Epidermal melanocyte (primary cell): ENCODE results near the gene TMEM154.

Experiments used
- DNase-seq: peaks from one replicate; pipeline ENCODE4 v3.0.0; 2011; ENCODE audit warnings: low spot score; ENCODE audit not compliant: insufficient read length

Gene TMEM154, protein sequence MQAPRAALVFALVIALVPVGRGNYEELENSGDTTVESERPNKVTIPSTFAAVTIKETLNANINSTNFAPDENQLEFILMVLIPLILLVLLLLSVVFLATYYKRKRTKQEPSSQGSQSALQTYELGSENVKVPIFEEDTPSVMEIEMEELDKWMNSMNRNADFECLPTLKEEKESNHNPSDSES

DNA sequence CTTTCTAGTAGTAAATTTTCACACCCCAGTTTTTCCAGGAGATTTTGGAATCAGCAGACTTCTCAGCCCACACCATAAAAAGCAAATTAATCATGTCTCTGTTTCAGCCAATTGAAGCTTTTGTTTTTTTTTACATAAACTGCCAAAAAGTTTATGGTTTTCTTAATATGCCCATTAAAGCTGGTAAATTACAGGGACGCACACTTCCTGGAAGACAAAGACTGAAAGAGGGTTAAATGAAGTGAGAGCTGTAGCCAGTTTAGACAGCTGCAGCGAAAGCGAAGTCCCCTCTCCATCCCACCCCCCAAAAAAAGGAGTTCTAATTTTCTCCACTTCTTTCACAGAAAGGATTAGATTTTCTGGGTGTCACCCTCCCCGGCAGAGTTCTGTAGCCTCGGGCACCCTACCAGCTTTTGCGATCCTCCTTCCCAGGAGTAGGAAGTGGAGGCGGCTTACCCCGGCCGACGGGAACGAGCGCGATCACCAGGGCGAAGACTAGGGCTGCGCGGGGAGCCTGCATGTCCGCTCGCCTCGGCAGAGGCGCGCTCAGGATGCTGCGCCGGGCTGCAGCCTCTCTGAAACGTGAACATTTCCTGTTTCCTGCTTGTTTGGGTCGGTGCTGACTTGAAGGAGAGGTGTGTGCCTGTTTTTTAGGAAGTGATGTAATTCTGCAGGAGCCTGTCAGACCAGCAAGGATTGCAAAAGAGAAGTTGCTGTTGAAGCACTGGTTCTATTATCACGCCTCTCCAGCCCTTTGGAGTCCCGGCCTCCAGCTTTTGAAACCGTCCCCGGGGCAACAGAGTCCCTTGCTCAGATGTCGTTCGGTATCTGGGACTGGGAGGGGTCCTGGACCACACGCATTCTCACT, at the start of gene TMEM154:
TSS of gene TMEM154 (minus strand) at position 584 of the 868 bp plus-strand sequence. CDS start at position 520, 64 bp downstream.
- peak; percentile 31 for DNase-seq

GRCh38 chr4:152729466-152729865, 49.7 kb upstream of the TMEM154 start:
- DNase-seq: no peak

DNA sequence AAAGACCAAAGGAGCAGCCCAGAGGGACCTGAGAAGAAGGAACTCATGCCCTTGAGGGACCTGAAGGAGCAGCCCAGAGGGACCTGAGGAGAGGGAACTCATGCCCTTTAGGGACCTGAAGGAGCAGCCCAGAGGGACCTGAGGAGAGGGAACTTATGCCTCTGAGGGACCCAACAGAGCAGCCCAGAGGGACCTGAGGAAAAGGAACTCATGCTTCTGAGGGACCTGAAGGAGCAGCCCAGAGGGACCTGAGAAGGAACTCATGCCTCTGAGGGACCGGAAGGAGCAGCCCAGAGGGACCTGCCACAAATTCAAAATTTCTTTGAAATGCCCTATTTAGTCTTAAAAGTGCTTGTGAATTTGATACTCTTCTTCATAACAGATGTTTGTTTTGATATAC, 48.5 kb upstream of the TMEM154 start:
- no peak for DNase-seq

- no peak for DNase-seq
These were observed 48.0 kb upstream of the TMEM154 start for GRCh38 chr4:152727784-152728183.

DNA sequence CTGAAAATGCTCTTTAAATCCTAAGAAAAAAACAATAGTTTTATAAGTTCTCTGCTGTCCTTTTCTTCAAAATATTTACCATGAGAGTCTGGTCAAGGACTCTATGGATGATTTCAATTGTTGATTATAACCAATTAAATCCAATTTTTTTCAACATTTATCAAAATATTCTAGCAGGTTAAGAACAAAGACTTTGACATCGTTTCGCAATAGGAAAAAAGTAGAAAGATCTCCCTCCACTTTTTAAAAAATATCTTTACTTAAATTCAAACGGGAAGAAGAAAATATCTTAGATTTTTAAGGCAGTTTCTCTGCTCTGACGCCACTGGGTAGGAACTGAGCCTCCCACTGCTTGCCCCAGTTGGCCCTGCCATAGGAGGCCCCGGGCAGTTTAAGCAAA, 44.7 kb upstream of the TMEM154 start:
- DNase-seq: no peak

- no peak for DNase-seq
These were observed 43.4 kb upstream of the TMEM154 start for GRCh38 chr4:152723236-152723635.

DNA sequence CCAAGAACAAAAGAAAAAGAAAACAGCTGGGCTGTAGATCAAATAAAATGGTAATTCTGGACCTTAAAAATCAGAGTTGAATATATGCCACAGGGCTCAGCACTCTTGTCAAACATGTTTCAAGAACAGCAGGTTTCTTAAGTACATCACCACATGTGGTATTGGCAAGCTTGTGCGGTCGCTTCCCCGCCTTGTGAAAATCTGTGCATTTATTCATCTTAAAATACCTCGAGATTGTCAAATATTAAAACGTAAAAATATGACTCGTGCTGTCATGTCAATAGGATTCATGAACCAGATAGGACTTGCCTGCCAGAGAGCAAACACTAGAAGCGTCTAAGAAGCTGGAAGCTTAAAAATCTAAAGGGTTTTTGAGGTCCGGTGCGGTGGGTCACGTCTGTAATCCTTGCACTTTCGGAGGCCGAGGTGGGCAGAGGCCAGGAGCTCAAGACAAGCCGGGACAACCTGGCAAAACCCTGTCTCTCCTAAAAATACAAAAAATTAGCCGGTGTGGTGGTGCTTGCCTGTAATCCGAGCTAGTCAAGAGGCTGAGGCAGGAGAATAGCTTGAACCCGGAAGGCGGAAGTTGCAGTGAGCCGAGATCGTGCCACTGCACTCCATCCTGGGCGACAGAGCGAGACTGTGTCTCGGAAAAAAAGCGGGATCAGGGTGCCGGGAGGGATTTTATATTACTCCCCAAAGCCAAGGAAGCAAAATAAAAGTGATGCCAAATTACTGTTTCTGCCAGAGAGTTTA, 40.2 kb upstream of the TMEM154 start:
- no peak for DNase-seq

DNA sequence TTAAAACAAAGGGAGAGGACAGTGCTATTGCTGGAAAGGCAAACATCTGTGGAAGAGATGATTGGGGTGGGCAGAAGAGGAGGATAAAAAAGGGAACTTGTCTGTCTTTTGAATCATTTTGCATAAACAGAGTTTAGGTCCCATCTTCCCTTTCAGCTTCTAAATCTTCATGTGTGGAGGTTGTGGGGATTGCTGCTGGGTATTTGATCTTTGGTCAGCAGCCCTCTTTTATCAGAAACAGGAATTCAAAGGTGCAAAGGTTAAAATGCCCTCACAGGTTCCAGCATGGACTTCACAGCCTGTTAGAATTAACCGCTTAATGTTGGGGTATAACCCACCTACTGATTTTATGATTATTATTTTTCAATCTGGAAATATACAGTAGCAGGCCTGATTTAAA, 39.5 kb upstream of the TMEM154 start:
- DNase-seq: no peak

DNA sequence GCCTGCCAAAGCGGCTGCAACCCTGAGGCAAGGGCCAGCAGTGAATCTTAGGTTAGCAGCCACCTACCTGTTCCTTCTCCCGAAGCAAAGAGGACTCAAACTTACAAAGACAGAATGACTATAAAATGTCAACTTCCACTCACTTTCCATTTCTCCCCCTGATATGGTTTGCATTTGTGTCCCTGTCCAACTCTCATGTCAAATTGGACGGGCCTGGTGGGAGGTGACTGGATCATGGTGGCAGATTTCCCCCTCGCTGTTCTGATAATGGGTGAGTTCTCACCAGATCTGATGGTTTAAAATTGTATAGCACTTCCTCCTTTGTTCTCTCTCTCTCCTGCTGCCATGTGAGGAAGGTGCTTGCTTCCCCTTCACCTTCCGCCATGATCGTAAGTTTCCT, 35.3 kb upstream of the TMEM154 start:
- no peak for DNase-seq

DNA sequence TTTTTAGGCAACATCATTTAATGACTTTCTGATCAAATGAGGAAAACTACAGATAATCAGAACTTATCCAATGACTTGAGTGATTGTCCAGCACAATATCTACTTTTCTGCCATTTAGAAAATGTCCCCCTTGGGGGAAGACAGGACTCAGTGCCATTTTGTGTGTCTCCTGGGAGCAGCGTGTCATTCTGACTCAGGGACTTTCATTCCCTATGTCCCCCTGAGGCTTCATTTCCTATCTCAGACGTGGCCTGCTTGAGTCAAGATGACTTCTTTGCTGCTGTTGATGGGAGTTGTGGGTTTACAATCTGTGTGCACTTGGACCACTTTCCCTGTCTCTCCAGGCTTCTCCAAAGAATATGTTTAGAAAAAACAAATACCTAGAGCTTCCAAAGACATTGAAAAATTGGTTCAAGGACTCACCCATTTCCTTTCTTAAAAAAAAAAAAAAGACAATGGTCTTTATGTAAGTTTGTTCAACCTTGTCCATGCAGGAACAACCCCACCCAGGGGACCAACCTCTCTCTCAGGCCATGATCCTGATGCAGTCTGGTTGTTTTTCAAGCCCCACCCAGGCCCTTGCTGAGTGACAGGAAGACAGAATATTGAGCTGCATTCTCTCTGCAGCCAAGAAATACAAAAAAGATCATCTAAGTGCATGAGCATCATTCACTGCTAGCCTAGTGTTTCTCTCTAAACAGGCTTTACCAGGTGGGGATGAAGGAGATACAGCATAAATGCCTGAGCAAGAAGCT, 34.3 kb upstream of the TMEM154 start:
- no peak for DNase-seq

DNA sequence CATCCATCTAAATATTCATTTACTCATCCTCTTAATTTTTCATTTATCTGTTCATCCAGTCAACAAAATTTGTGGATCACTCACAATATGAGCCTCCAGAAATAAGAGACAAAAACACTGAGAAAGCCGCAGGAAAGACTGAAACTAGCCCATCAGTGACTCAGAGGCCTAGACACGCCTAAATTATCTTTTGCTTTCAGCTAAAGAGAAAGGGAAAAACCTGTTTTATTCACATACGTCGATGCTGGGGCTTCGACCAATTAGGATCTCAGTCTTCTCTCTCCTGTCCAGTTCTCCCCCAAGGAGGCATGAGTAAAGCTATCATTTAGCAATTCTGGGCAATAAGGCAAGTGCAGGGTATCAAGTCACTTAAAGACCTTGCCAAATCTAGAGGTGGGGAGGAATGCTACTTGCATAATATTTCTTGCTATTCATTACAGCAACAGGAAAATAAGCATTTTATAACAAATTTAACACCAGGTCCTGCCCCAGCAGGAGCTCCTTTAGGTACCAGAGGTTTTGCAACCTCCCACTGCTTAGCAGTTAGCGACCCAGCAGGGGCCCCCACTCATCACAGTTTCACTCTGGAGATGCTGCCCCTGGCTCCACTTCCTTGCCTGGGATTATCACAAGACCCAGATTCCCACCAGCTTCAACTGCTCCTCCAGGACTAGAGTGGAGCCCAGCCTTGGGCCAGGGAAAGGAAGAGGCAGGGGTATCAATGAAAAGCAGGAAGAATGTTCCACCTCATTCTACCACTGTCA, 30.1 kb upstream of the TMEM154 start:
- DNase-seq: no peak

GRCh38 chr4:152708796-152709195, 29.0 kb upstream of the TMEM154 start:
- DNase-seq: no peak

DNA sequence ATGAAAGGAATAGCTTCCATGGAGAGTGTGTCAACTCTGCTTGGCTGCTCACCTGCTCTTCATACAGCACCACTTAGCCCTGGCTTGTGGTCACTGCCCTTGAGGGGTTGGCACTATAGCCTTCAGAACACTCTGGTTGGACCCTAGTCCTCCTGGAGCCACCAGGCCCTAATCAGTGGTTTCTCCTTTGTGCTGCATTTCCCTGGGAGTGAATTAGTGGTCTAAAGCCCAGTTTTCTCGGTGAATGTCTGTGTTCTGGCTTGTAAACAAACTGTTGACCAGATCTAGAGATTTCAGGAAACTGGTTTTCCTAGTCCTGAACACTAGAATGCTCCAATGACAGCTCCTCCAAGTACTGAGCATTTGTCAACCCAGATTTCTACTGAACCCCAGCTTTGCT, 28.6 kb upstream of the TMEM154 start:
- no peak for DNase-seq

GRCh38 chr4:152707632-152708031, 27.8 kb upstream of the TMEM154 start:
- no peak for DNase-seq

DNA sequence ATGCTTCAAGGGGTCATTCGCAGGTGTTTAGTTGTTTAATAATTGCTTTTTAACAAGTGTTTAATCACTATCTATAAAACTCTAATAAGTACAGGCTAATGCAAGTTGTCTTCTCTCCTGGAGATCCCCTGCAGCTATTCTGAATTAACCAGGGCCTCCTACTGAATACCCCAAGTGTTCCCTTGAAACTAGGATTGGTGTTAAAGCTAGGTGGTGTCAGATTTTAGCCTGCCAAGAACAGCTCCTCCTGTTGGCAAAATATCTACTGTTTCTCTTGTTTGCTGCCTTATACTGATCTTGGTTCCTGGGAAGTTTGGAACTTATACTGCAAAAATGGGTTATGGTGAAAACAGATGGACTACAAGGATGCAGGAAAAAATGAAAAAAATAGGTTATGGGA, 26.1 kb upstream of the TMEM154 start:
- no peak for DNase-seq

GRCh38 chr4:152704788-152705187, 25.0 kb upstream of the TMEM154 start:
- no peak for DNase-seq

DNA sequence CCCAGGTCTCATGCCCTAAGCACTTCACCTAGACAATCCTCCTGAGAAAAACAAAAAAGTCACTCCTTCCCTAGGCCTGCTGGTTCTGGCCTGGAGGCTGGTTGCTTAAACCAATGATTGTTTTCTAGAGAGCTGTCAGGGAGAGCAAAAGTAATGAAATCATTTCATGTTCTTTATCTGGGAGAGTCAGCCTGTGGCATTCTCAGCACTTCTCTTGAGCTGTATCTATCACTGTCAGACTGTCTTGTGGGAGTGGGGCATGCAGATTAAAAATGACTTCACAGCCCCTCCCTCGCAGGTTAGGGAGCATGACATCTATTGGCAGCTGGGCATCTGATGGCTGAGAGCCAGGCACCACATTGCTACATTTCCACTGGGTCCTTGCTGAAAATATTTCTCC, 20.4 kb upstream of the TMEM154 start:
- no peak for DNase-seq

GRCh38 chr4:152699313-152699712, 19.5 kb upstream of the TMEM154 start:
- DNase-seq: no peak

DNA sequence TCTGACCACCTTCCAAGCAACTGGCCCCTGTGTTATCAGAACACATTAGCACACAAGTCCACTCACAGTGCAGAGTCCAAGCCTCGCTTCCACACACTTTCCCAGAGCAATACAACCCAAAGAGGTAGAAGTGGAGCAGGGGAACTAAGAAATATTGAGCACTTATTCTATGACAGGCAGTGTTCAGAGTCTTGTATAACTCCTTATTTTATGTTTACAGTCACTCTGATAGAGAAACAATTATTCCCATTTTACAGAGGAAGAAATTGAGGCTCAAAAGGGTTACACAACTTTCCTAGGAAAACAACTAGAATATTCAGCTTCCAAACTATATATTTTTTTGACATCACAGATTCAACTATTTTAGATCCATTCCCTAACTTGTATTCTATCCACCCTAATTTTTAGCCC, 18.3 kb upstream of the TMEM154 start:
- DNase-seq: no peak

- no peak for DNase-seq
These were observed 17.7 kb upstream of the TMEM154 start for GRCh38 chr4:152697284-152698088.
